VCaP (cell line): Measurements from ENCODE around the gene CEP250.

ENCODE experiments used
- H3K27ac ChIP-seq: fragments of 450-650 bp; 2 replicates; pipeline ENCODE4 v1.5.1; 2017
- TF ChIP-seq, protein P1 (sequence below): fragments of 450-650 bp; conservative IDR thresholded peaks from 2 replicates; pipeline ENCODE4 v1.5.1; 2017; ENCODE audit warnings: mild to moderate bottlenecking, moderate library complexity

Gene CEP250

DNA sequence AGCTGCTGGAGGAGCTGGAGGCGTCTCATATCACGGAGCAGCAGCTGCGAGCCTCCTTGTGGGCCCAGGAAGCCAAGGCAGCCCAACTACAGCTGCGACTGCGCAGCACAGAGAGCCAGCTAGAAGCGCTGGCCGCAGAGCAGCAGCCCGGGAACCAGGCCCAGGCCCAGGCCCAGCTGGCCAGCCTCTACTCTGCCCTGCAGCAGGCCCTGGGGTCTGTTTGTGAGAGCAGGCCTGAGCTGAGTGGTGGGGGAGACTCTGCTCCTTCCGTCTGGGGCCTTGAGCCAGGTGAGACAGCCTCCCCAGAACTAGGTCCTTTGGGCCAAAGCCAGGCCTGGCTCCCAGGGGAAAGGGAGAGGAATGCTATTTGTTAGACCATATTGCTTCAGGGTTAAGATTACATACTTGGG is 42.4 kb downstream of the CEP250 start:
- H3K27ac ChIP-seq: no peak overlapping the region
- TF ChIP-seq, protein P1, sequence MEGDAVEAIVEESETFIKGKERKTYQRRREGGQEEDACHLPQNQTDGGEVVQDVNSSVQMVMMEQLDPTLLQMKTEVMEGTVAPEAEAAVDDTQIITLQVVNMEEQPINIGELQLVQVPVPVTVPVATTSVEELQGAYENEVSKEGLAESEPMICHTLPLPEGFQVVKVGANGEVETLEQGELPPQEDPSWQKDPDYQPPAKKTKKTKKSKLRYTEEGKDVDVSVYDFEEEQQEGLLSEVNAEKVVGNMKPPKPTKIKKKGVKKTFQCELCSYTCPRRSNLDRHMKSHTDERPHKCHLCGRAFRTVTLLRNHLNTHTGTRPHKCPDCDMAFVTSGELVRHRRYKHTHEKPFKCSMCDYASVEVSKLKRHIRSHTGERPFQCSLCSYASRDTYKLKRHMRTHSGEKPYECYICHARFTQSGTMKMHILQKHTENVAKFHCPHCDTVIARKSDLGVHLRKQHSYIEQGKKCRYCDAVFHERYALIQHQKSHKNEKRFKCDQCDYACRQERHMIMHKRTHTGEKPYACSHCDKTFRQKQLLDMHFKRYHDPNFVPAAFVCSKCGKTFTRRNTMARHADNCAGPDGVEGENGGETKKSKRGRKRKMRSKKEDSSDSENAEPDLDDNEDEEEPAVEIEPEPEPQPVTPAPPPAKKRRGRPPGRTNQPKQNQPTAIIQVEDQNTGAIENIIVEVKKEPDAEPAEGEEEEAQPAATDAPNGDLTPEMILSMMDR: no peak

- TF ChIP-seq, protein P1: no peak
- H3K27ac ChIP-seq: no peak overlapping the region
These were observed 43.9 kb downstream of the CEP250 start for GRCh38 chr20:35499271-35499670.

DNA sequence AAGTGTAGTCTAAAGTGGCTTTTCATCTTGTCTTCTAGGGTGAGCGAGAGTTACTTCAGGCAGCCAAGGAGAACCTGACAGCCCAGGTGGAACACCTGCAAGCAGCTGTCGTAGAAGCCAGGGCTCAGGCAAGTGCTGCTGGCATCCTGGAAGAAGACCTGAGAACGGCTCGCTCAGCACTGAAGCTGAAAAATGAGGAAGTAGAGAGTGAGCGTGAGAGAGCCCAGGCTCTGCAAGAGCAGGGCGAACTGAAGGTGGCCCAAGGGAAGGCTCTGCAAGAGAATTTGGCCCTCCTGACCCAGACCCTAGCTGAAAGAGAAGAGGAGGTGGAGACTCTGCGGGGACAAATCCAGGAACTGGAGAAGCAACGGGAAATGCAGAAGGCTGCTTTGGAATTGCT is 47.0 kb downstream of the CEP250 start:
- H3K27ac ChIP-seq: no peak overlapping the region
- TF ChIP-seq, protein P1: no peak

DNA sequence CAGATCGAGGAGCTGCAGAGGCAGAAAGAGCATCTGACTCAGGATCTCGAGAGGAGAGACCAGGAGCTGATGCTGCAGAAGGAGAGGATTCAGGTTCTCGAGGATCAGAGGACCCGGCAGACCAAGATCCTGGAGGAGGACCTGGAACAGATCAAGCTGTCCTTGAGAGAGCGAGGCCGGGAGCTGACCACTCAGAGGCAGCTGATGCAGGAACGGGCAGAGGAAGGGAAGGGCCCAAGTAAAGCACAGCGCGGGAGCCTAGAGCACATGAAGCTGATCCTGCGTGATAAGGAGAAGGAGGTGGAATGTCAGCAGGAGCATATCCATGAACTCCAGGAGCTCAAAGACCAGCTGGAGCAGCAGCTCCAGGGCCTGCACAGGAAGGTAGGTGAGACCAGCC is 47.9 kb downstream of the CEP250 start:
- H3K27ac ChIP-seq: no peak overlapping the region
- TF ChIP-seq, protein P1: no peak

GRCh38 chr20:35503841-35504561 is 48.6 kb downstream of the CEP250 start:
- TF ChIP-seq, protein P1: no peak
- H3K27ac ChIP-seq: no peak overlapping the region

- TF ChIP-seq, protein P1: no peak
- H3K27ac ChIP-seq: no peak overlapping the region
These were observed 49.4 kb downstream of the CEP250 start for GRCh38 chr20:35504751-35505150.

DNA sequence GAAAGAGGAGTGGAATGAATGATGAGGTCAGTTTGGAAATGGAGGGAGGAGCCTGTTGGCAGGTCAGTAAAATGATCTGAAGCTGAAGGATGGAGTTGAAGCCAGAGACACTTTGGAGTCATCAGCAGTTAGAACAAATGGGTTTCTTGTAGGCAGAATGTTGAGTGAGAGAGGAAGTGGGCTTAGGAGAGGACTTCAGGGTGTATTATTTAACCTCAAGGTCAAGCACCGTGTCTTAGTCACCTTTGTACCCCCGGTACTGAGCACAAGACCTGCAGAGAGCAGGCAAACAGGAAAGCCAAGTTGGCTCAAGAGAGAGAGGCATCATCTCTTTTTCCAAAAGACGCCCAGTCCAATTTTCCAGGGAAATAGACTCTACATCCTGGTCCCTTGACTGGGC is 50.8 kb downstream of the CEP250 start:
- TF ChIP-seq, protein P1: no peak
- H3K27ac ChIP-seq: no peak overlapping the region
